Effector memory CD8-positive, alpha-beta T cell (primary cell): Measurements from ENCODE around the gene EFHC2.

Source experiments
- ATAC-seq: fragments of 150-1000 bp; cut with Tn5 transposase; replicated peaks from 2 replicates; pipeline ENCODE4 v1.10.0; 2021; ENCODE audit warnings: mild to moderate bottlenecking, moderate library complexity
- DNase-seq, 3 experiments: peaks; one replicate each; pipeline ENCODE4 v3.0.0; 2021
- H3K27ac Mint-ChIP-seq, 2 donors: one replicate each; pipeline ENCODE4 v1.8.0; 2022; ENCODE audit warnings: mild to moderate bottlenecking in 2 of 2, mixed read lengths in 2 of 2, moderate library complexity in 2 of 2
- H3K27me3 Mint-ChIP-seq, 2 donors: one replicate each; pipeline ENCODE4 v1.8.0; 2022; ENCODE audit warnings: mixed read lengths in 2 of 2
- H3K36me3 Mint-ChIP-seq: one replicate; pipeline ENCODE4 v1.8.0; 2022; ENCODE audit warnings: mild to moderate bottlenecking, moderate library complexity, mixed read lengths; ENCODE audit not compliant: insufficient read depth
- H3K4me1 Mint-ChIP-seq, 2 donors: one replicate each; pipeline ENCODE4 v1.8.0; 2022; ENCODE audit warnings: low read depth in 2 of 2, mixed read lengths in 2 of 2
- H3K4me3 Mint-ChIP-seq, 2 donors: one replicate each; pipeline ENCODE4 v1.8.0; 2022; ENCODE audit warnings: mild to moderate bottlenecking in 2 of 2, mixed read lengths in 2 of 2, moderate library complexity in 2 of 2
- H3K9me3 Mint-ChIP-seq, 2 donors: one replicate each; pipeline ENCODE4 v1.8.0; 2022; ENCODE audit warnings: mixed read lengths in 2 of 2

Gene EFHC2

GRCh38 chrX:44147130-44147529 lies 196.3 kb downstream of the EFHC2 start:
- no peak for DNase-seq
- no peaks in the 10 kb centered on the region for H3K36me3 Mint-ChIP-seq
- ATAC-seq: no peak
- H3K9me3 Mint-ChIP-seq: no peaks in the 10 kb centered on the region
- H3K27ac Mint-ChIP-seq: no peak overlapping the region
- H3K4me1 Mint-ChIP-seq: no peaks in the 10 kb centered on the region
- H3K27me3 Mint-ChIP-seq: no peaks in the 10 kb centered on the region
- H3K4me3 Mint-ChIP-seq: no peak overlapping the region

GRCh38 chrX:44144177-44144945 lies 199.1 kb downstream of the EFHC2 start:
- Mint-ChIP-seq H3K27ac (no peak overlapping the region), H3K36me3 (no peaks in the 10 kb centered on the region), H3K27me3 (no peaks in the 10 kb centered on the region), H3K4me1 (no peaks in the 10 kb centered on the region), H3K9me3 (no peaks in the 10 kb centered on the region), H3K4me3 (no peak overlapping the region)
- DNase-seq: no peak
- no peak for ATAC-seq

GRCh38 chrX:44143061-44143602 lies 200.3 kb downstream of the EFHC2 start:
- DNase-seq (no peak), ATAC-seq (no peak)
- H3K4me1 Mint-ChIP-seq: no peaks in the 10 kb centered on the region
- no peak overlapping the region for H3K4me3 Mint-ChIP-seq
- no peaks in the 10 kb centered on the region for H3K9me3 Mint-ChIP-seq
- no peak overlapping the region for H3K27ac Mint-ChIP-seq
- no peaks in the 10 kb centered on the region for H3K36me3 Mint-ChIP-seq
- H3K27me3 Mint-ChIP-seq: no peaks in the 10 kb centered on the region

GRCh38 chrX:44130189-44130588 lies 213.3 kb downstream of the EFHC2 start:
- H3K9me3 Mint-ChIP-seq: no peaks in the 10 kb centered on the region
- ATAC-seq (no peak), DNase-seq (no peak)
- no peak overlapping the region for H3K27ac Mint-ChIP-seq
- H3K27me3 Mint-ChIP-seq: peaks cover 0 to 21% of the 10 kb centered on the region in 2 donors
- no peaks in the 10 kb centered on the region for H3K4me1 Mint-ChIP-seq
- no peak overlapping the region for H3K4me3 Mint-ChIP-seq
- no peaks in the 10 kb centered on the region for H3K36me3 Mint-ChIP-seq

GRCh38 chrX:44113337-44113736 lies 230.1 kb downstream of the EFHC2 start:
- Mint-ChIP-seq H3K36me3 (no peaks in the 10 kb centered on the region), H3K27me3 (no peaks in the 10 kb centered on the region), H3K9me3 (no peaks in the 10 kb centered on the region), H3K4me3 (no peak overlapping the region), H3K27ac (no peak overlapping the region), H3K4me1 (no peaks in the 10 kb centered on the region)
- DNase-seq: no peak
- ATAC-seq: no peak

GRCh38 chrX:44106864-44107263 lies 236.6 kb downstream of the EFHC2 start:
- Mint-ChIP-seq H3K27me3 (no peaks in the 10 kb centered on the region), H3K4me3 (no peak overlapping the region), H3K27ac (no peak overlapping the region), H3K9me3 (peaks cover 1 to 12% of the 10 kb centered on the region in 2 donors), H3K4me1 (no peaks in the 10 kb centered on the region), H3K36me3 (no peaks in the 10 kb centered on the region)
- ATAC-seq: no peak
- no peak for DNase-seq

- ATAC-seq (no peak), DNase-seq (no peak)
- no peak overlapping the region for H3K4me3 Mint-ChIP-seq
- H3K36me3 Mint-ChIP-seq: no peaks in the 10 kb centered on the region
- peaks cover 1 to 12% of the 10 kb centered on the region in 2 donors for H3K9me3 Mint-ChIP-seq
- H3K27me3 Mint-ChIP-seq: no peaks in the 10 kb centered on the region
- no peak overlapping the region for H3K27ac Mint-ChIP-seq
- H3K4me1 Mint-ChIP-seq: no peaks in the 10 kb centered on the region
Measured at GRCh38 chrX:44105228-44105913, 238.1 kb downstream of the EFHC2 start.

- ATAC-seq (no peak), DNase-seq (no peak)
- Mint-ChIP-seq H3K4me3 (no peak overlapping the region), H3K27ac (no peak overlapping the region), H3K9me3 (peaks cover 1 to 12% of the 10 kb centered on the region in 2 donors), H3K4me1 (no peaks in the 10 kb centered on the region), H3K36me3 (no peaks in the 10 kb centered on the region), H3K27me3 (no peaks in the 10 kb centered on the region)
Measured at GRCh38 chrX:44104699-44105098, 238.8 kb downstream of the EFHC2 start.

- Mint-ChIP-seq H3K36me3 (no peaks in the 10 kb centered on the region), H3K4me1 (no peaks in the 10 kb centered on the region), H3K9me3 (peaks cover 0 to 2% of the 10 kb centered on the region in 2 donors), H3K4me3 (no peak overlapping the region), H3K27ac (no peak overlapping the region), H3K27me3 (no peaks in the 10 kb centered on the region)
- no peak for ATAC-seq
- DNase-seq: no peak
Measured at GRCh38 chrX:44101281-44101680, 242.2 kb downstream of the EFHC2 start.

- DNase-seq: no peak
- Mint-ChIP-seq H3K36me3 (no peaks in the 10 kb centered on the region), H3K9me3 (no peaks in the 10 kb centered on the region), H3K27ac (no peak overlapping the region), H3K27me3 (no peaks in the 10 kb centered on the region), H3K4me3 (no peak overlapping the region), H3K4me1 (no peaks in the 10 kb centered on the region)
- ATAC-seq: no peak
Measured at GRCh38 chrX:44099366-44099765, 244.1 kb downstream of the EFHC2 start.
